Thoracic aorta (tissue), 2 donors: ENCODE measurements around the gene CFAP107. TPM values are rescaled to one million over a fixed set of nuclear protein-coding genes. Genes with fewer than 3 reads are reported as not detected.

ENCODE experiments used
- ATAC-seq: fragments of 150-250 bp; one replicate; pipeline ENCODE4 v1.8.0; 2017; ENCODE audit warnings: low read depth; ENCODE audit not compliant: insufficient number of reproducible peaks, low FRiP score
- DNase-seq: peaks from one replicate; pipeline ENCODE4 v3.0.0-alpha.2; 2020; ENCODE audit warnings: low spot score
- H3K27ac ChIP-seq, 2 donors: fragments of 200-600 bp; sonication (generic); 1 replicate in 1 of 2; 2 replicates in 1 of 2; pipeline ENCODE4 v1.5.1; 2016; ENCODE audit warnings: mild to moderate bottlenecking in 2 of 2, moderate library complexity in 2 of 2
- H3K27me3 ChIP-seq: fragments of 200-600 bp; sonication (generic); replicated peaks from 2 replicates; pipeline ENCODE4 v1.6.0; 2016; ENCODE audit warnings: mild to moderate bottlenecking; ENCODE audit not compliant: insufficient read depth
- H3K36me3 ChIP-seq: fragments of 200-600 bp; sonication (generic); one replicate; pipeline ENCODE4 v1.5.1; 2016
- H3K4me1 ChIP-seq, 2 donors: fragments of 200-600 bp; sonication (generic); 1 replicate in 1 of 2; 2 replicates in 1 of 2; pipeline versions ENCODE4 v1.5.1 to v1.6.0; 2016; ENCODE audit warnings: low read depth in 2 of 2, mild to moderate bottlenecking in 1 of 2; ENCODE audit not compliant: control insufficient read depth in 1 of 2
- H3K4me3 ChIP-seq: fragments of 200-600 bp; sonication (generic); 2 replicates; pipeline ENCODE4 v1.5.1; 2016; ENCODE audit warnings: mild to moderate bottlenecking
- H3K9me3 ChIP-seq: fragments of 200-600 bp; sonication (generic); 2 replicates; pipeline ENCODE4 v1.5.1; 2016
- CTCF ChIP-seq: fragments of 200-600 bp; sonication (generic); IDR thresholded peaks from one replicate; pipeline ENCODE4 v1.5.1; 2019; ENCODE audit warnings: antibody characterized with exemption
- total RNA-seq, 2 donors: library from RNA; depleted of rRNA; stranded (reverse); fragments of >200 nt; gene quantifications; one replicate each; pipeline versions ENCODE4 v1.1.0 to v1.2.3, GENCODE V29; 2016

CFAP107 gene
- total RNA-seq, 2 donors from 2014 or later = not detected

GRCh38 chr1:12762766-12763165 is 16.8 kb downstream of the CFAP107 start:
- H3K27me3 ChIP-seq = no peaks in the 10 kb centered on the region
- no peak for ATAC-seq
- TF ChIP-seq CTCF = no peak
- H3K4me1 ChIP-seq = no peaks in the 10 kb centered on the region
- H3K9me3 ChIP-seq = no peaks in the 10 kb centered on the region
- no peak for DNase-seq
- H3K4me3 ChIP-seq = no peak overlapping the region
- no peak overlapping the region for H3K27ac ChIP-seq
- no peaks in the 10 kb centered on the region for H3K36me3 ChIP-seq

- Histone ChIP-seq H3K9me3 (no peaks in the 10 kb centered on the region), H3K4me3 (no peak overlapping the region), H3K27ac (no peak overlapping the region), H3K27me3 (no peaks in the 10 kb centered on the region), H3K36me3 (no peaks in the 10 kb centered on the region), H3K4me1 (no peaks in the 10 kb centered on the region)
- ATAC-seq (no peak), DNase-seq (no peak)
- no peak for TF ChIP-seq CTCF
These were observed 17.5 kb downstream of the CFAP107 start for GRCh38 chr1:12763479-12763878.

GRCh38 chr1:12764016-12764415 is 18.0 kb downstream of the CFAP107 start:
- no peak for TF ChIP-seq CTCF
- no peak for DNase-seq
- Histone ChIP-seq H3K27ac (no peak overlapping the region), H3K4me3 (no peak overlapping the region), H3K27me3 (no peaks in the 10 kb centered on the region), H3K36me3 (no peaks in the 10 kb centered on the region), H3K9me3 (no peaks in the 10 kb centered on the region), H3K4me1 (no peaks in the 10 kb centered on the region)
- ATAC-seq = no peak

GRCh38 chr1:12769031-12769430 is 23.0 kb downstream of the CFAP107 start:
- no peaks in the 10 kb centered on the region for H3K4me1 ChIP-seq
- H3K27me3 ChIP-seq = no peaks in the 10 kb centered on the region
- H3K9me3 ChIP-seq = no peaks in the 10 kb centered on the region
- no peak for ATAC-seq
- DNase-seq = no peak
- H3K4me3 ChIP-seq = no peak overlapping the region
- TF ChIP-seq CTCF = no peak
- no peaks in the 10 kb centered on the region for H3K36me3 ChIP-seq
- no peak overlapping the region for H3K27ac ChIP-seq

GRCh38 chr1:12769976-12770505 is 24.0 kb downstream of the CFAP107 start:
- ATAC-seq (no peak), DNase-seq (no peak)
- no peak overlapping the region for H3K4me3 ChIP-seq
- H3K27ac ChIP-seq = no peak overlapping the region
- no peaks in the 10 kb centered on the region for H3K36me3 ChIP-seq
- H3K4me1 ChIP-seq = no peaks in the 10 kb centered on the region
- no peaks in the 10 kb centered on the region for H3K9me3 ChIP-seq
- no peaks in the 10 kb centered on the region for H3K27me3 ChIP-seq
- no peak for TF ChIP-seq CTCF
